Panc1 (cell line): ENCODE data around the gene PLCB1.

Experiments
- CTCF ChIP-seq: fragments of 450-650 bp; IDR thresholded peaks from 2 replicates; pipeline ENCODE4 v1.5.1; 2017; ENCODE audit warnings: mild to moderate bottlenecking
- POLR2AphosphoS5 ChIP-seq: IDR thresholded peaks from 2 replicates; pipeline ENCODE4 v1.6.1; 2012; ENCODE audit warnings: mild to moderate bottlenecking, low read depth, low read length, moderate library complexity
- TCF7L2 ChIP-seq: IDR thresholded peaks from 2 replicates; pipeline ENCODE4 v1.6.1; 2011; ENCODE audit warnings: mild to moderate bottlenecking, low read depth, low read length, inconsistent platforms

- TF ChIP-seq CTCF (no peak), POLR2AphosphoS5 (no peak), TCF7L2 (no peak)
Measured at GRCh38 chr20:8487696-8488095, 355.6 kb downstream of the PLCB1 start.
